GM19239 (cell line): ENCODE measurements around the gene AKT2.

Experiments used
- DNase-seq: peaks from one replicate; pipeline ENCODE4 v3.0.0; 2011; ENCODE audit warnings: low spot score; ENCODE audit not compliant: insufficient read length
- FAIRE-seq: peaks from 2 replicates; lab custom pipeline; 2011; peaks lifted over from hg19 to GRCh38; lab: Jason Lieb, UNC

Gene AKT2

DNA sequence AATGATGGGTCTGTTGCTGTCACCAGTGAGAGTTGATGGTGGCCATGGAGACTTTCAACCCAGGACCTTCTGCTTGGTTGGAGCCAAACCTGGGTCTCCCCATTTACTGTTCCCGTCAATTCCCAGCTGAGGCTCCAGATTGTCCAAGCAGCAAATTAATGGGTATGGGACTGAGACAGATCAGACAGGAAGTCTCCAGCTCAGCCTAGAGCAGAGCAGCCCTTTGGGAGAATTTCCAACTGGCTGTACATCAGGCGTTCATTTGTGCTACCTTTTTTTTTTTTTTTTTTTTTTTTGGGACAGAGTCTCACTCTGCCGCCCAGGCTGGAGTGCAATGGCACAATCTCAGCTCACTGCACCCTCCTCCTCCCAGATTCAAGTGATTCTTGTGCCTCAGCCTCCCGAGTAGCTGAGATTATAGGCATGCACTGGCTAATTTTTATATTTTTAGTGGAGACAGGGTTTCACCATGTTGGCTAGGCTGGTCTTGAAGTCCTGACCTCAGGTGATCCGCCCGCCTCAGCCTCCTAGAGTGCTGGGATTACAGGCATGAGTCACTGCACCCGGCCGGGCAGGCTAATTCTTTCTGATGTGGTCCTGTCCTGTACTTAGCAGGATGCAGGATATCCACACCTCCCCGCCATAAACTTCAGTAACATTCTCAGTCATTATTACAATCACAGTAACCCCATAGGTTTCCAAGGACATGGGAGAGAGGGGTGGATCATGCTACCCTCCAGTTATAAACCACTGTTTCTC lies 84.6 kb downstream of the AKT2 start:
- FAIRE-seq (no peak), DNase-seq (no peak)

DNA sequence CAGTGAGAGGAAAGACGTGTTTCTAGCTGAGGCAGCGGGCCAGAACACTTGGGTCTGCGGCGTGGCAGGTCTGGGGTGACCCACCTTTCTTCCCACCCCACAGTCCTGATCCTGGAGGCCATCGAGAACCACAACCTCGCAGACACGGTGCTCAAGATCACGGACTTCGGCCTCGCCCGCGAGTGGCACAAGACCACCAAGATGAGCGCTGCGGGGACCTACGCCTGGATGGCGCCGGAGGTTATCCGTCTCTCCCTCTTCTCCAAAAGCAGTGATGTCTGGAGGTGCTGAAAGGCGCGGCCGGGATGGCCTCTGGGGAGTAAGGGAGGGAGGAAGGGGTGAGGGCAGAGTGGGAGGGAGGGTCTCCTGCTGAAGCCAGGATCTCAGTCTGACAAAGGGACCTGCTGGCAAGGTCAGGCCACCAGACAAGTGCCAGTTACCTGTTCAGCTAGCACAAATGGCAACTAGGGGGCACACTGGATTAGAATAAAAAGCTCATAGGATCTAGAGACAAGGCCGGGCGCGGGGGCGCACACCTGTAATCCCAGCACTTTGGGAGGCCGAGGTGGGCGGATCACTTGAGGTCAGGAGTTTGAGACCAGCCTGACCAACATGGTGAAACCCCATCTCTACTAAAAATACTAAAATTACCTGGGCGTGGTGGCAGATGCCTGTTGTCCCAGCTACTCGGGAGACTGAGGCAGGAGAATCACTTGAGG lies 86.7 kb downstream of the AKT2 start:
- FAIRE-seq = no peak
- DNase-seq = no peak

GRCh38 chr19:40193587-40193849 lies 91.6 kb downstream of the AKT2 start:
- FAIRE-seq (no peak), DNase-seq (no peak)

GRCh38 chr19:40192758-40193586 lies 92.2 kb downstream of the AKT2 start:
- no peak for FAIRE-seq
- no peak for DNase-seq

DNA sequence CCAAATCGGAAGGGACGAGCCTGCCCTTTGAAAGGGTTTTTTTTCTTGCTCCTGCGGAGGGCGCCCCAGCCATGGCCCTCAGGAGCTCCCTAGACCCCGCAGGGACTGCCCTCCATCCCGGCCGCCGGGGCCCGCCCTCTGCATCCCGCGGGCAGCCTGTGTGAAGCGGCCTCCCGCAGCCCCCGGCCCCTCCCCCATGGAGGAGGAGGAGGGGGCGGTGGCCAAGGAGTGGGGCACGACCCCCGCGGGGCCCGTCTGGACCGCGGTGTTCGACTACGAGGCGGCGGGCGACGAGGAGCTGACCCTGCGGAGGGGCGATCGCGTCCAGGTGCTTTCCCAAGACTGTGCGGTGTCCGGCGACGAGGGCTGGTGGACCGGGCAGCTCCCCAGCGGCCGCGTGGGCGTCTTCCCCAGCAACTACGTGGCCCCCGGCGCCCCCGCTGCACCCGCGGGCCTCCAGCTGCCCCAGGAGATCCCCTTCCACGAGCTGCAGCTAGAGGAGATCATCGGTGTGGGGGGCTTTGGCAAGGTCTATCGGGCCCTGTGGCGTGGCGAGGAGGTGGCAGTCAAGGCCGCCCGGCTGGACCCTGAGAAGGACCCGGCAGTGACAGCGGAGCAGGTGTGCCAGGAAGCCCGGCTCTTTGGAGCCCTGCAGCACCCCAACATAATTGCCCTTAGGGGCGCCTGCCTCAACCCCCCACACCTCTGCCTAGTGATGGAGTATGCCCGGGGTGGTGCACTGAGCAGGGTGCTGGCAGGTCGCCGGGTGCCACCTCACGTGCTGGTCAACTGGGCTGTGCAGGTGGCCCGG lies 93.1 kb downstream of the AKT2 start:
- no peak for DNase-seq
- FAIRE-seq = no peak

DNA sequence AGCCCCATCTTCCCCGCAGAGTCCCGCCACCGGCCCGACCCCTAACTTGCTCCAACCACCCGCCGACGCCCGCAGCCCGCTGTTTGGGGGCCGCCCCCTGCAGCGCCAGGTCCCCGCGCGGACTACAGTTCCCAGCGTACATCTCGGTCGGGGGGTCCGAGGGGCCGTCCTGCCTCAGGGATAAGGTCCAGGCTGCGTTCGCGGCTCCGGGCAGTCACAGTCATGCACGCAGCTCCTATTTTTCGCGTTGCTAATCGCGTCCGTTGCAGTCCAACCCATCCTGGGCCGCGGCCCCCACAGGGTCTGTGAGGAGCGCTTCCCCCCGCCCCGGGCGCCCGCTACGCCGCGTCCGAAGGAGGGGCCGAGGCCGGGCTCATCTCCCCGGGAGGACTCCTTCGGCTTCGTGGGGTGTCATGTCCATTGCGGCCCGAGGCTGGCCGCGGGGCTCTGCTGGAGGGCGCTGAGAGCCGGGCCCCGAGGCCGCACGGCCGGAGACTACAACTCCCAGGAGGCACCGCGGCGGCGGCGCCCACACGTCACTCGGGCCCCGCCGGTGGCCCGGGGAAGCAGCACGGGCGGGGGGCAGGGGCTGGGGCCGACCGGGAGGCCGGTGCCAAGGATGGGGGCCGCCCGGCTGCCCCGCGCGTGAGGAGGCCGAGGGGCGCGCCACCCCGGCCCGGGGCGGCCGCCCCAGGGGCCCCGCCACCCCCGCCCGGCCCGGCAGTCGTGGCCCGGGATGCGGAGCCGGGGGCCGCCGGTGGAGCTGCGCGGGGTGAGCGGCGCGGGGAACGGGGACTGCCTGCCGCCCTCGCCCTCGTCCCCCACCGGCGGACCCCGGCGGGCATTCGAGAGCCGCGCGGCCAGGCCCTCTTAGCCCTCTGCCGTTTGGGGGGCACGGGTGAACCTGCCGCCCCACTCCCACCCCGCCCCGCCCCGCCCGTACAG lies 94.0 kb downstream of the AKT2 start, which contains the start of gene MAP3K10:
MAP3K10 (plus strand) TSS at position 536 of the 945 bp plus-strand sequence. CDS start 606 bp downstream, outside the sequence.
- DNase-seq (peak; percentile 94), FAIRE-seq (no peak)

- DNase-seq (no peak), FAIRE-seq (no peak)
These were observed 100.9 kb downstream of the AKT2 start for GRCh38 chr19:40184273-40184672.
